ENCODE data around the gene FCHSD2. TPM values are rescaled to one million over a fixed set of nuclear protein-coding genes. Genes with fewer than 3 reads are reported as not detected.

Gene FCHSD2
- total and polyA plus RNA-seq, 2 of the 13 experiments (the other 11 are each of a cell fraction or from before 2014, with no cell fraction given): 20.5 to 24.8 TPM

DNA sequence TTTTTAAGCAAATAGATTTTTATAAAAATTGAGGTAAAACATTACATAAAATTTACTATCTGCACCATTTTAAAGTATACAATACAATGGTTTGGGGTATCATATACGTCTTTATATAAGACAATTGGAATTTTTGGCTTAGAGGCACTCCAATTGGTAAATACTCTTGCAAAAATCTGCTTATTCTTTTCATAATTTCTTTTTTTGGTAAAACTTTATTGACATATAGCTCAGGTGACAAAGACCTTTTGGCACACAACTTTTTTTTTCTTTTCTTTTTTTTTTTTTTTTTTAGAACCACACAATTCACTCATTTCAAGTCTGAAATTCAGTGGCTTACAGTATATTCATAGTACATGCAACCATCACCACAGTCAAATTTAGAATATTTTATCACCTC is 270.1 kb downstream of the FCHSD2 start:
- ChIA-PET CTCF (ENCODE audit: low intra/inter-chr PET ratio, low total read pairs) (no interaction called here), POLR2A (interaction anchor here (0.7 kb wide), 1 partner anchor 18 kb away, joined by 4 read pairs; no protein-coding TSS in a partner anchor)
- no peak overlapping the region for H3K4me2 ChIP-seq (ENCODE audit: low read depth, low read length)
- in situ Hi-C loops (cut with HindIII; ENCODE audit: extremely low pct_ligation_motif_present, low pct_unique_long_range_greater_than_20kb) (no loop called here), intact Hi-C loops (cut with micrococcal nuclease; ENCODE audit: unreplicated experiment) (no loop called here)
- FAIRE-seq (no peak), ATAC-seq (no peak), DNase-seq (ENCODE audit: low spot score) (no peak)
- no peak overlapping the region for H3K4me3 ChIP-seq (replicated peaks in 1 of 3; ENCODE audit: insufficient read depth in 1 of 3, low read depth in 2 of 3, low read length in 3 of 3)
- H3K36me3 ChIP-seq (replicated peaks in 1 of 2; ENCODE audit: control insufficient read depth in 1 of 2, insufficient read depth in 2 of 2, low read length in 2 of 2): peaks cover 17 to 59% of the 10 kb centered on the region in 2 experiments
- H2AFZ ChIP-seq (ENCODE audit: low read length): no peak overlapping the region
- H3K27me3 ChIP-seq (ENCODE audit: control insufficient read depth in 1 of 2, insufficient read depth in 2 of 2, low read length in 2 of 2): no peaks in the 10 kb centered on the region
- no peak overlapping the region for H3K9ac ChIP-seq (ENCODE audit: insufficient read depth, low read depth, low read length)
- H3K9me3 ChIP-seq (ENCODE audit: low read length): no peaks in the 10 kb centered on the region
- no peaks in the 10 kb centered on the region for H4K20me1 ChIP-seq (ENCODE audit: insufficient read depth, low read length)
- BruUV-seq (replicated peaks): no TSS peak
- no peaks in the 10 kb centered on the region for H3K79me2 ChIP-seq (ENCODE audit: insufficient read depth, low read length)
- TF ChIP-seq TARDBP (CRISPR knock-in tag; IDR thresholded peaks at IDR 0.05): no peak
- TF ChIP-seq, protein P1, sequence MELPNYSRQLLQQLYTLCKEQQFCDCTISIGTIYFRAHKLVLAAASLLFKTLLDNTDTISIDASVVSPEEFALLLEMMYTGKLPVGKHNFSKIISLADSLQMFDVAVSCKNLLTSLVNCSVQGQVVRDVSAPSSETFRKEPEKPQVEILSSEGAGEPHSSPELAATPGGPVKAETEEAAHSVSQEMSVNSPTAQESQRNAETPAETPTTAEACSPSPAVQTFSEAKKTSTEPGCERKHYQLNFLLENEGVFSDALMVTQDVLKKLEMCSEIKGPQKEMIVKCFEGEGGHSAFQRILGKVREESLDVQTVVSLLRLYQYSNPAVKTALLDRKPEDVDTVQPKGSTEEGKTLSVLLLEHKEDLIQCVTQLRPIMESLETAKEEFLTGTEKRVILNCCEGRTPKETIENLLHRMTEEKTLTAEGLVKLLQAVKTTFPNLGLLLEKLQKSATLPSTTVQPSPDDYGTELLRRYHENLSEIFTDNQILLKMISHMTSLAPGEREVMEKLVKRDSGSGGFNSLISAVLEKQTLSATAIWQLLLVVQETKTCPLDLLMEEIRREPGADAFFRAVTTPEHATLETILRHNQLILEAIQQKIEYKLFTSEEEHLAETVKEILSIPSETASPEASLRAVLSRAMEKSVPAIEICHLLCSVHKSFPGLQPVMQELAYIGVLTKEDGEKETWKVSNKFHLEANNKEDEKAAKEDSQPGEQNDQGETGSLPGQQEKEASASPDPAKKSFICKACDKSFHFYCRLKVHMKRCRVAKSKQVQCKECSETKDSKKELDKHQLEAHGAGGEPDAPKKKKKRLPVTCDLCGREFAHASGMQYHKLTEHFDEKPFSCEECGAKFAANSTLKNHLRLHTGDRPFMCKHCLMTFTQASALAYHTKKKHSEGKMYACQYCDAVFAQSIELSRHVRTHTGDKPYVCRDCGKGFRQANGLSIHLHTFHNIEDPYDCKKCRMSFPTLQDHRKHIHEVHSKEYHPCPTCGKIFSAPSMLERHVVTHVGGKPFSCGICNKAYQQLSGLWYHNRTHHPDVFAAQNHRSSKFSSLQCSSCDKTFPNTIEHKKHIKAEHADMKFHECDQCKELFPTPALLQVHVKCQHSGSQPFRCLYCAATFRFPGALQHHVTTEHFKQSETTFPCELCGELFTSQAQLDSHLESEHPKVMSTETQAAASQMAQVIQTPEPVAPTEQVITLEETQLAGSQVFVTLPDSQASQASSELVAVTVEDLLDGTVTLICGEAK (IDR thresholded peaks at IDR 0.05): 0 out of 2 replicates have a peak, but pooled peaks have one; percentile 10
- TF ChIP-seq, protein P1 (CRISPR knock-in tag; IDR thresholded peaks at IDR 0.05): no peak
- H3K27ac ChIP-seq (ENCODE audit: extremely low read length, insufficient read depth, low read length): no peak overlapping the region
- 98% methylated on average over 1 of the region's 1 CpG for WGBS (ENCODE audit: low lambda C conversion rate)
- H3K4me1 ChIP-seq (ENCODE audit: insufficient read depth, low read length): no peaks in the 10 kb centered on the region
